ENCODE data around the gene WDR17. TPM values are rescaled to one million over a fixed set of nuclear protein-coding genes. Genes with fewer than 3 reads are reported as not detected.

WDR17 gene
- total RNA-seq, 1 donor from 2014 or later: 5.2 TPM

DNA sequence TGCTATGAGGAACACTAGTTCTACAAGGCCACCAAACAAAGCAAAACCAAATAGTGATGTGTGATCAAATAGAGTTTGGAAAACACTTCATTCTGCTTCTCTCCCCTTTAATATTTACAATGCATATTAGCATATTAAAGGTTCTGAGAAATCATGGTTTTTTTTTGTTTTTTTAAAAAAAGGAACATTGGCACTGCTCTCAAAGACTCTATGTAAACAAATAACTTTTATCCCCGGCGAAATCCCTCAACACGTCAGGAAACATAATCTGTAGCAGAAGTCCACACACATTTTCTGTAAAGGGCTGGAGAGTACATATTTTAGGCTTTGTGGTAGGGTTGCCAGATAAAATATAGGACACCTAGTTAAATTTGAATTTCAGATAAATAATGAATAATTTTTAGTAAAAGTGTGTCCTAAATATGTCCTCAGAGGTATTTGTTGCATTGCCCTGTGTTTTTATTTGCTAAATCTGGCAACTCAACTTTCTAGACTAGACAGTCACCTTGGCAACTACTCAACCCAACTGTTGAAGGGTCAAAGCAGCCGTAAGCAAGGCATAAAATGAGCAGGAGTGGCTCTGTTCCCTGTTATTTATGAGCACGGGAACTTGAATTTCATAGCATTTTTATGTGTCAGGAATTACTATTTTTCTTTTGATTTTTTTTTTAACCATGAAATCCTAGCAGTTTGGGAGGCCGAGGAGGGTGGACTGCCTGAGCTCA is 121.2 kb downstream of the WDR17 start:
- Mint-ChIP-seq H3K4me3 (ENCODE audit: low read depth) (no peak overlapping the region), H3K36me3 (ENCODE audit: insufficient read depth) (no peaks in the 10 kb centered on the region), H3K9me3 (ENCODE audit: low read depth) (no peaks in the 10 kb centered on the region), H3K4me1 (ENCODE audit: low read depth) (peaks cover 12% of the 10 kb centered on the region), H3K27ac (no peak overlapping the region), H3K27me3 (no peaks in the 10 kb centered on the region)
- DNase-seq (ENCODE audit: low spot score, unreplicated experiment): no peak
- TF ChIP-seq, protein P1, sequence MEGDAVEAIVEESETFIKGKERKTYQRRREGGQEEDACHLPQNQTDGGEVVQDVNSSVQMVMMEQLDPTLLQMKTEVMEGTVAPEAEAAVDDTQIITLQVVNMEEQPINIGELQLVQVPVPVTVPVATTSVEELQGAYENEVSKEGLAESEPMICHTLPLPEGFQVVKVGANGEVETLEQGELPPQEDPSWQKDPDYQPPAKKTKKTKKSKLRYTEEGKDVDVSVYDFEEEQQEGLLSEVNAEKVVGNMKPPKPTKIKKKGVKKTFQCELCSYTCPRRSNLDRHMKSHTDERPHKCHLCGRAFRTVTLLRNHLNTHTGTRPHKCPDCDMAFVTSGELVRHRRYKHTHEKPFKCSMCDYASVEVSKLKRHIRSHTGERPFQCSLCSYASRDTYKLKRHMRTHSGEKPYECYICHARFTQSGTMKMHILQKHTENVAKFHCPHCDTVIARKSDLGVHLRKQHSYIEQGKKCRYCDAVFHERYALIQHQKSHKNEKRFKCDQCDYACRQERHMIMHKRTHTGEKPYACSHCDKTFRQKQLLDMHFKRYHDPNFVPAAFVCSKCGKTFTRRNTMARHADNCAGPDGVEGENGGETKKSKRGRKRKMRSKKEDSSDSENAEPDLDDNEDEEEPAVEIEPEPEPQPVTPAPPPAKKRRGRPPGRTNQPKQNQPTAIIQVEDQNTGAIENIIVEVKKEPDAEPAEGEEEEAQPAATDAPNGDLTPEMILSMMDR (IDR thresholded peaks at IDR 0.05; ENCODE audit: unreplicated experiment): no peak

DNA sequence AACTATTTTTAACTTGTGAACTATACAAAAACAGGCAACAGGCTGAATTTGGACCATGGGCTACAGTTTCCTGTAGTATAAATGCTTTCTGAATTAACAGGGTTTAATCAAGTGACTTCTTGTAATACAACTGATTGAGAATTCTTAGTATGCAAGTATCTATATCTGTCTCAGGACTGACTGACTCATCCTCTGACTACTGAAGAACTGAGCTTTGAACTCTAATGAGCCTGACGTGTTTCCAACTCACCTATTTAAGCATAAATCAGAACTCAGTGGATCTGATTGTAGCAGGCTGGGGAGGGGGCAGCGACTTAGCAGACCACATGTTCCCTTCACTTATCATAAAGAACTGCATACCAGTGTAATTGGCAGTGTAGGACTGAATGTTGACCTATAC is 122.0 kb downstream of the WDR17 start:
- no peak for DNase-seq (ENCODE audit: low spot score, unreplicated experiment)
- TF ChIP-seq, protein P1 (IDR thresholded peaks at IDR 0.05; ENCODE audit: unreplicated experiment): no peak
- H3K9me3 Mint-ChIP-seq (ENCODE audit: low read depth): no peaks in the 10 kb centered on the region
- no peak overlapping the region for H3K27ac Mint-ChIP-seq
- no peaks in the 10 kb centered on the region for H3K27me3 Mint-ChIP-seq
- no peaks in the 10 kb centered on the region for H3K36me3 Mint-ChIP-seq (ENCODE audit: insufficient read depth)
- no peak overlapping the region for H3K4me3 Mint-ChIP-seq (ENCODE audit: low read depth)
- H3K4me1 Mint-ChIP-seq (ENCODE audit: low read depth): peaks cover 12% of the 10 kb centered on the region

DNA sequence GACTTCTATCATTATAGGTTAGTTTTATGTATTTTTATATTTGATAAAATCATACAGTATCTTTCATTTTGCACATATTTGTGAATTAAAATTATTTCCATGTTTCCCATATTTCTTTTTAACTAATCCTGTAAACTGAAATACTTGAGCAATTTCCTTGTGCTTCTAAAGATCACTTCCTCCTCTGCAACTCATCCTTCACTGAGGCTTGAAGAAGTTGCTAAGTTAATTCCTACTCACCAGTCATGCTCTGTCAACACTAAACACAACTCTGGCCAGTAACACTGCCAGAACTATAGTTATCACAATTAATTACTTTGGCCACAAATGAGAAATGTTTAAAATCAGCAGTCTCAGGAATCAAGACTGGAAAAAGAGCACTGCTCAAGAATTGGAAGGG is 123.0 kb downstream of the WDR17 start:
- Mint-ChIP-seq H3K36me3 (ENCODE audit: insufficient read depth) (no peaks in the 10 kb centered on the region), H3K4me3 (ENCODE audit: low read depth) (no peak overlapping the region), H3K9me3 (ENCODE audit: low read depth) (no peaks in the 10 kb centered on the region), H3K27me3 (no peaks in the 10 kb centered on the region), H3K4me1 (ENCODE audit: low read depth) (peaks cover 12% of the 10 kb centered on the region), H3K27ac (no peak overlapping the region)
- TF ChIP-seq, protein P1 (IDR thresholded peaks at IDR 0.05; ENCODE audit: unreplicated experiment): no peak
- DNase-seq (ENCODE audit: low spot score, unreplicated experiment): no peak

DNA sequence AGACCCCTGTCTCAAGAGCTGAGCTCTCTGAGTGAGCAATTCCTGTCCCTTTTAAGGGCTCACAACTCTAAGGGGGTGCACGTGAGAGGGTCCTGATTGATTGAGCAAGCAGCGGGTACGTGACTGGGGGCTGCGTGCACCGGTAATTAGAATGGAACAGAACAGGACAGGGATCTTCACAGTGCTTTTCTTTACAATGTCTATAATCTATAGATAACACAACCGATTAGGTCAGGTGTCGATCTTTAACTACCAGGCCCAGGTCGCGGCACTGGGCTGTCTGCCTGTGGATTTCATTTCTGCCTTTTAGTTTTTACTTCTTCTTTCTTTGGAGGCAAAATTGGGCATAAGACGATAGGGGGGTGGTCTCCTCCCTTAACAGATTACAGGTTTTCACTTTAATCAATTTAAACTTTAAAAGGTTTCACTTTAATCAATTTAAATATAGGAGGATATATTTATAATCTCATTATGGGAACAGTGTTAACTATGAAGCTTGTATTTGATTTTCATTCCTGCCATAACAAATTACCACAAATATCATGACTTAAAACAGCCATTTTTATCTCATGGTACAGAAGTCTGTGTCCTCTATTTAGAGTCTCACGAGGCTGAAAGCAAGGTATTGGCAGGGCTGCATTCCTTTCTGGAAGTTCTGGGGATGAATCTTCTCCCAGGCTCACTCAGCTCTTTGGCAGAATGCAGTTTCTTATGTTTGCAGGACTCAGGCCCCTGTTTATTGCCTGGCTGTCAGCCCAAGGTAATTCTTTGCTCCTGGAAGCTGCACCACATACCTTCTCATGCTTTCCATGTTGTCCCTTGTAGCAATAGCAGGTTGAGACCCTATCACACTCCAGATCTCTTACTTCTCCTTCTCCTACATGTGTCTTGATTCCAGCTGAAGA is 124.5 kb downstream of the WDR17 start:
- Mint-ChIP-seq H3K9me3 (ENCODE audit: low read depth) (no peaks in the 10 kb centered on the region), H3K4me3 (ENCODE audit: low read depth) (no peak overlapping the region), H3K4me1 (ENCODE audit: low read depth) (peaks cover 14% of the 10 kb centered on the region), H3K27me3 (no peaks in the 10 kb centered on the region), H3K36me3 (ENCODE audit: insufficient read depth) (no peaks in the 10 kb centered on the region), H3K27ac (no peak overlapping the region)
- TF ChIP-seq, protein P1 (IDR thresholded peaks at IDR 0.05; ENCODE audit: unreplicated experiment): no peak
- no peak for DNase-seq (ENCODE audit: low spot score, unreplicated experiment)

DNA sequence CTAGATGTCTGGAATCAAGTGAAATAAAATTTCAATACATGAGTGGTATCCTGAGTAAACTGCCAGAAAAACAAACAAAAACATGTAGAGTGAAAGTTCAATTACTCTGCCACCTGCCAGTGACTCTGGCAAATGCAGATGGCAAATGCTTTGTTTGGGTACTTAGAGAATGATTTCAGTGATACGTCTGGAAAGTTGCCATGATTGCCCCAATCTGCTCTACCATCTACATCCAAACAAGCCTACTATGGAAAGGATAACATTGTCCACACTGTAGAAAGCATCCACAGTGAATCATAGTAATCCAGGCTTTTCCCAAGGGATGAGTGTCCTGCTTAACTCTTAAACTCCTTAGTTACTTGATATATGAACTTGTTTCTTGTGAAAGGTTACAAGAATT is 126.3 kb downstream of the WDR17 start:
- no peaks in the 10 kb centered on the region for H3K9me3 Mint-ChIP-seq (ENCODE audit: low read depth)
- H3K27ac Mint-ChIP-seq: no peak overlapping the region
- DNase-seq (ENCODE audit: low spot score, unreplicated experiment): no peak
- H3K36me3 Mint-ChIP-seq (ENCODE audit: insufficient read depth): no peaks in the 10 kb centered on the region
- TF ChIP-seq, protein P1 (IDR thresholded peaks at IDR 0.05; ENCODE audit: unreplicated experiment): no peak
- peaks cover 14% of the 10 kb centered on the region for H3K4me1 Mint-ChIP-seq (ENCODE audit: low read depth)
- H3K27me3 Mint-ChIP-seq: no peaks in the 10 kb centered on the region
- no peak overlapping the region for H3K4me3 Mint-ChIP-seq (ENCODE audit: low read depth)

Data from progenitor cell of endocrine pancreas (in vitro differentiated cells).